Ecto neural progenitor cell (in vitro differentiated cells): ENCODE data around the gene FDX1.

ENCODE experiments used
- DNase-seq: peaks from one replicate; pipeline ENCODE4 v3.0.0-alpha.2; 2018; ENCODE audit warnings: low spot score

Gene FDX1

DNA sequence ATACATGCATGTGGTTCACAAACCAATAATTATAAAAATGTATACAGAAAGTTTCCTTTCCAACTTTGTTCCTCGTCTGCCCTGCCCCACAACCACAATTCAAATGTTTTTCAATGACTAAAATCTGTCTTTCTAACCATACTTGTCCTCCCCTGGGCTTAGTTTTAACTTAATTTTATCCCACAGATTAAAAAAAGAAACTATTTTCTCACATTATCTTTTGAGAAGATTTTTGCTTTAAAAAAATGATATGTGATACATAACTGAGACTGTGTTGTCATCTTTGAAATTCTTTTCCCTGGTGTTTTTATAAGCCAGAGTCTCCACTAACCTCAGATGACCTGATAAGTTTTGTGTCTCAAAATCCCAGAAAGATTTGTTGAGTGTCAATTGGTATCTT lies 79.0 kb downstream of the FDX1 start:
- DNase-seq, result no peak

DNA sequence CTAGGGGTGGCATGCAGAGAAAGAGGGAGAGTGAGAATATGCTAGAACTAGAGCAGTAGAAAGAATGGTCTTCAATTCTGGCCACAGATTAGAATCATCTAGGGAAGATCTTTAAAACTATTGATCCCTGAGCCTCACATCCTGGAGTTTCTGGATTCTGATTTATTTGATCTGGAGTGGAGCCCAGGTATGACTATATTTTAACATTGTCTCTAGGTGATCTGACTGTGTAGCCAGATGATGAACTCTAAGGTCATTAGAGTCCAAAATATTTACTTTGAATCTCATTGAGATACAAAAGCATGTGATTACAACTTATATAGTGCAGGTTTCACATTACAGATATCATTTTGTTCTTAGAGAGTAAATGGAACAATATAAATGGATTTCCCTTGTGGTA lies 79.7 kb downstream of the FDX1 start:
- DNase-seq, result no peak

DNA sequence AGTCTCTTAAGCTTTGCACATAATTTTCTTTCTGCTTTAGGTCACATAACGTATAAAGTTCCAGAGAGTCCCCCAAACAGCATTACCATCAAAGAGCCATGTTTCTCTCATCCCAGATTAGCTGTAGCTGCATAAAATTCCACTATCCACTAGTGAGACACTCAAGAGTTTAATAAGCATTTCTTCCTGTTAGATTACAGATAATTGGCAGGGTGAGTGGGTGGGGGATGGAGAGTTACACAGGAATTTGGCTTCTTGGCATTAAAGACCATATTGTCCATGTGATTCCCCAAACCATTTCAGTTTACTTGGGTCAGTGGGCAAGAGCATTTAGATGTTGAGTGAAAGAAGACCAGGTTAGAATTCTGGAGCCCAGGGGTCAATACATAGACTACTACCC lies 82.3 kb downstream of the FDX1 start:
- no peak for DNase-seq

DNA sequence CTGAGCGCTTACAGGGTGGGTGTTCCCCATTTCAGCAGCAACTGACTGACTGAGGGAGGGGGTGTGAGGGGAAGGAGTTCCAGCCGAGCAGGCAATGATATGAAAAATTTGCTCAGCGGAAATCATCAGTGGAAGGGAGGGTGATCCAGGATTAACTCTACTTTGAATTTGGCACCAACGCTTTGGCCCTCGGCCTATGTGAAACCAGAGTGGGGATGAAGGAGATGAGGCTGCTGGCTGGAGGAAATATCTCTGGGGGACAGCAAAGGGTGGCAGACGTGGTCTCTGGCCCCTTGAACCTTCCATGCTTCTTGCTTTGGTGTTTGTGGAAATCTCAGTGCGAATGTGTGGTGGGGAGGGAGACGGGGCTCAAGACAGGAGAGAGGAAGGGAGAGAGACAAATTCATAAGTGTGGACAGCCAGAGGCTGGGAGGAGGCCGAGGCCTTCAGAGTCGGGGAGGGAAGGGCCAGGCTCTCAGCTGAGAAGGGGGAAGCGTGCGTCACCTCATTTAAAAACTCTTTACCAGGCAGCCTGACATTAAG lies 83.6 kb downstream of the FDX1 start:
- no peak for DNase-seq

DNA sequence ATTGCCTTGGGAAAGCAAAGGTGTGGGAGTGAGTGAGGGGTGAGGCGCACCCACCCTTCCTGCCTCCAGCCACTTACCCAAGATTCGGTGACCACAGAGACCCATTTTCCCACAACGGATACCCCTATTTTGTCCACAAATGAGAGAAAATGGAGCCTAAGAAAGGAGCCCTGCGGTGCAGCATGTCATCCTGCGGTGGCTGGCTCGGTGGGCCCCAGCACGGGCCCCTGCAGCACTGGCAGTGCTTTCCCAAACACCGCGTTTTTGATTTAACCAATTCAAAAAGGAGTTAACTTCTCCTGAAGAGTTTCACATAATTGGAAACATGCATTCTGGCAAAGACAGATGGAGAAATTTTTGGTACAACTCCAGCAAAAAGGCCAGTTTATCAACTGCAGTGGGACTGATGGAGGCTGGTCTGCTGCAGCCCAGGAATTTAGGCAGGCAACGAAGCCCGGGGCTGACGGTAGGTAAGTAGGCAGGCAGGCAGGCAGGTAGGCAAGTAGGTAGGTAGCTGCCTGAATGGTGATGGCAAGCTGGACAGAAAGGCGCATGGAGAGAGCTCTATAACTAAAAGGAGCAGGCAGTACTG lies 84.2 kb downstream of the FDX1 start:
- no peak for DNase-seq
